ENCODE measurements around the gene DPT.

The DPT gene

DNA sequence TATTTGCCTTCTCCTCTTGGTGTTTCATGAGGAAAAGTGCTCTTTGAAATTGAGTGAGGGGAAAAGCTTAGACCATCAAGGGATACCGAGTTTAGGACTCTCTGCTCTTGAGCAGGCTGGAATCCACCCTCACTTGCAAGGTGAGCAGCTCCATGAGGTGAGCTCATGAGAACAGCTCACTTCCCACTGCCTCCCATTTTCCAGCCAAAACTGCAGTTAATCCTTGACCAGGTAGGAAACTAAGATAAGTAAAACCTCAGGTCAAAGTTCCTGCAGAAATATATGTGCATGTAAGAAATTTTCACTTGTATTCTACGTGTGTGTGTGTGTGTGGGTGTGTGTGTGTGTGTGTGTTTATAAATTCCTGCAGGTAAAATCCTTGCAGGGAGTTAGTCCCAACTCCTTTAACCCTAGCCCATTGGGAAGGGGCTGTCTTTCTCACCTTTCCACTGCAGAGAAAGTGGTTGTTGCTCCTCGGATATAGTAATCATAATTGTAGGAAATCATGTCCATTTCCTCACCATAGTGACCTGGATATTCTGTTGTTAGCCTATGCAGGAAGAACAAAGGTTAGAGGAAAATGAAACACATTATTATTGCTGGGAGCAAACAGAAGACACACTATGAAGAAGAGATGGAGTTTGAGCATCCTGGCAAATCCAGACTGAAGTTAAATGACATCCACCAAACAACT is 28.3 kb downstream of the DPT start:
- no peak for DNase-seq (ENCODE audit: low spot score)

DNA sequence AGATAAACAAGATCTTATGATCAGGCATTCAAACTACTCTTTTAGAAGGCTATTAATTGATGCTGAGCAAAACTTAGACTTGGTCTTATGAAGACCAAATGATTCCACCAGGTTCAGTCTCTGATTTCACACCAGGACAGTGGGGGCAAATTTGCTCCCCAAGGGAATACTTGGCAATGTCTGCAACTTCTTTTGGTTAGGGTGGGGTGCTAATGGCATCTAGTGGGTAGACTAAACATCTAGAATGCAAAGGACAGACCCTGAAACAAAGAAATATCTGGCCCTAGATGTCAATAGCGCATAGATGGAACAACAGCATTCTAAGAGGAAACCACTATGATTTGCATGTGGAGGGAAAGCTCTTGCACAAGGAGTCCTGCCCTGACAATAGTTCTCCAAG is 30.6 kb downstream of the DPT start:
- no peak for DNase-seq (ENCODE audit: low spot score)

DNA sequence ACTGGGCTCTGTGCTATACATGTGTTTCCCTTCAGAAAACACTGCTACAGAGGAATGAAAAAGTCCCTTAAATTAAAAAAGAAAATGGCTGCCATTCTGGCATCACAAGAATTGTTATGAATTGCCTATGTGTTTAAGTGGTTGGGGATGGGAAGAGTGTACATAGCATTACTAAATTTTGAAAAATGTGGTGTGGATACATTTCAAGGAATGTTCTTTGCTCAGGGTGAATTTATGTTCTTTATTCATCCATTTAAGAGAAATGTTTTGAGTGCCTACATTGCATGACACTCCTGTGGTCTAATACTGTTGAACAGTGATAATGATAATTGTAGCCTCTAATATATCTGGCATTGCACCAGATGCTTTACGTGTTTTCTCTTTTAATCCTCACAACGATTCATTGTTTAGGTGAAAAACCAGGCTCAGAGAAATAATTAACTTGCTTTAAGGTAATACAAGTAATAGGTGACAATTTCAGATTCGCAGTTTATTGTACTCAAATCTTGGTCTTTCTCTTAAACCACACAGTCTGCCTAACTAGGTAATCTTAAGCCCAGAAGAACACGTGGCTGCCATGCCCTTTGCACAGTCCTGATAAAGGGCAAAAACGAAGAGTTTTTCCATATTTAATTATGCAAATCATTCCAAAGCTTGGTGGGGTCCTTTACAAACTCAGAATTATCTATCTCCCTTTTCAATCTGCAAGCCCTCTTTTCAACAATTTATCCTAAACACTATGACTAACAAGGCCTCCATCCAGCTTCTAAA is 31.5 kb downstream of the DPT start:
- no peak for DNase-seq (ENCODE audit: low spot score)

DNA sequence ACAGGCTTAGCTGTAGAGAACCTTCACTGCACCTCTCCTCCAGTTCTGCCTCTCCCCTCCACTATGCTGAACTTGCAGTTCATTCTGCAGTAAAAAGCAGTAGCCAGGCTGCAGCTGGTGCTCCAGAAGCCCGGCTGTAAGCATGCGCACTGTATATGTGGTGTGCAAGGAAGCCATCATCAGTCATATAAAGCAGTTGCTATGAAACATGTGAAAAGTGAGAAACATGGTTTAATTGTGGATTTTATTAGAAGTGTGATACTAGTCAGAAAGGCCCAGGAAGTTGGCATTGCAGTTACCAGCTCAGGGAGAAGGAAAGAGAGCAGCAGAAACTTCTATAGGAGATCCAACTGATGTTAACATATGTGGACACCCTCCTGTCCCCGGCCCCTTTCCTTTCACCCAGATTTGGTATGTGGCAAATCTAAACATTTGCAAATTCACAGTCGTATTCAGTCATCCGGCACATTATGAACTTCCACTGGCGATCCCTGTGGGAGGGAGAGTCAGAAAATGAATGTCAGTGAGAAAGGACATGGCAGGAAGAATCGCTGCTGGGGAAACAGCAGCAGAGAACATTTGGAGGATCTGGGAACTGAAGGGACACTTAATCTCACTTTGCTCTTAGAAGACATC is 32.8 kb downstream of the DPT start:
- no peak for DNase-seq (ENCODE audit: low spot score)

DNA sequence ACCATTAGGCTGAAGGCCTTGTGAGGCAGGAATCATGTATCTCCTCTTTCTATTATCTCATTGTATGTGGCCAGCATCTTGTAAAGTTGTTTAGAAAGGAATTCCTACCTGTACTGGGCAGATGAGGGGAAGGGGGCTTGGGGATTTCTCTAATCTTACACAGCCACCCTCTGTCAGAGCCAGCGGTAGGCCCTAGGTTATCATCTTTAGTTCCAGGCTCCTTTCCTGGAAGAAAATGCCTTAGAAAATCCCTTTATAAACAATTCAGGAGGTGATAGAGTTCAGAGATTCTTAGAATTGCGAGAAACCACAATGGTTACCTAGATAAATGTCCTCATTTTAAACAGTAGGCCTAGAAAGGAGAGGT is 35.2 kb downstream of the DPT start:
- no peak for DNase-seq (ENCODE audit: low spot score)

DNA sequence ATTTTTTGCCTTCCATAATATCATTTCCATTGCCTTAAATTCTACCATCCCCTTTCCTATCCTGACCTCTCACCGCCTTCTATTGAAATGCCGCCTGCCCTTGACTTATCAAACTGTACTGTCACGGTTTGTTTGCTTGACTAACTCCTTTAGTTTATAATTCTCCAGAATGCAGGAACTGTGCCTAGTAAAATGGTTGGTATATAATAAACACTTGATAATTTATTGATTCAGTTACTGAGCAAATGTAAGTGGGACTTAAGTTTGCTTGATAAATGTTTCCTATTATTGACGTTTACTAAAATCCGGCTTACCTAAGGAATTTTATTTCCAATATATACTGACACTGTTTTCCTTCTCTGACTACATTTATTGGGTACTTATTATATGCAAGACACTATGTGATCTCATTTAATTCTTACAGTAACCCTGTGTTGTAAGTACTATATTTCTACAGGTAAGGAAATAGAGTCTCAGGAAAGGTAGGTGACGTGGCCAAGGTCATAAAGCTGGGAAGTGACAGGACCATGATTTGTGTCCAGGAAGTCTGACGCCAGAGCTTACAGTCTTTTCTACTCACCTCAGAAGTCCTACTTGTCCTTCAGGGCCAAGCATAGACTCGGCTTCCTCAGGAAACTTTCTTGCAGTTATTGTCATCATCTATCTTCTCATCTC is 35.7 kb downstream of the DPT start:
- DNase-seq (ENCODE audit: low spot score) = no peak

DNA sequence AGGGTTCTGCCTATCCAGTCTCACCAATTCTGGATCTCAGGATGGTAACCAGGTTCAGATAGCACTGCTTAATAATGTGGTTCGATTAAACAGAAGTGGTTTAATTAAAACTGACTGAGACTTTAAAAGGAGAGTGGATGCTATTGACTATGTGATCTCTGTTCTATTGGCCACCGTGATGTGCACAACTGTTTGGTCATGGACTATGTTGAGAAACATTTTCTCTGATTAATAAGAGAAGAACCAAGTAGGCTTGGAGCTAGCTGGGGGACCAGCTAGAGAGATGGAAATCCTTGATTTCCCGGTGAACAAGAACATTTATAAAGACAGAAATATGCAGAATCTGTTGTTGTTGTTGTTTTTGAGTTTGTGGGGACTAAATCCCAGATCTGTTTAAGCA is 36.5 kb downstream of the DPT start:
- DNase-seq (ENCODE audit: low spot score) = no peak

DNA sequence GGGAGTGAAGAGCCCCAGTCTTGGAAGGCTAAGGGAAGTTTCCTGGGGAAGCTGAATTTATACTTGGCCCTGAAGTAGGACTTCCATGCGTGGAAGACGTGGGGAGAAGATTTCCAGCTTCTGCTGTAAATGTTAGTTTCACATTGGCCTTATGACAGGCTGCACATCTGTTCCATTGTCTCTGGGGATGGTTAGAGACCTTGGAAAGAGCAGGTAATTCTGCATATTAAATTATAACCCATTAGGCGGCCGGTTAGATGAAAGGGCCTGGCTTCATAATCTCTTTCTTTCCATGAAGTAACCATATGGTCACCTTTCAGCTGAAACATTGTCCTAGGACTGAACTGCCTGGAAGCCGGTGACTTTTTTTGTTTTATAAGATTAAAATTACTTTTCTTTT is 37.5 kb downstream of the DPT start:
- DNase-seq (ENCODE audit: low spot score) = no peak

DNA sequence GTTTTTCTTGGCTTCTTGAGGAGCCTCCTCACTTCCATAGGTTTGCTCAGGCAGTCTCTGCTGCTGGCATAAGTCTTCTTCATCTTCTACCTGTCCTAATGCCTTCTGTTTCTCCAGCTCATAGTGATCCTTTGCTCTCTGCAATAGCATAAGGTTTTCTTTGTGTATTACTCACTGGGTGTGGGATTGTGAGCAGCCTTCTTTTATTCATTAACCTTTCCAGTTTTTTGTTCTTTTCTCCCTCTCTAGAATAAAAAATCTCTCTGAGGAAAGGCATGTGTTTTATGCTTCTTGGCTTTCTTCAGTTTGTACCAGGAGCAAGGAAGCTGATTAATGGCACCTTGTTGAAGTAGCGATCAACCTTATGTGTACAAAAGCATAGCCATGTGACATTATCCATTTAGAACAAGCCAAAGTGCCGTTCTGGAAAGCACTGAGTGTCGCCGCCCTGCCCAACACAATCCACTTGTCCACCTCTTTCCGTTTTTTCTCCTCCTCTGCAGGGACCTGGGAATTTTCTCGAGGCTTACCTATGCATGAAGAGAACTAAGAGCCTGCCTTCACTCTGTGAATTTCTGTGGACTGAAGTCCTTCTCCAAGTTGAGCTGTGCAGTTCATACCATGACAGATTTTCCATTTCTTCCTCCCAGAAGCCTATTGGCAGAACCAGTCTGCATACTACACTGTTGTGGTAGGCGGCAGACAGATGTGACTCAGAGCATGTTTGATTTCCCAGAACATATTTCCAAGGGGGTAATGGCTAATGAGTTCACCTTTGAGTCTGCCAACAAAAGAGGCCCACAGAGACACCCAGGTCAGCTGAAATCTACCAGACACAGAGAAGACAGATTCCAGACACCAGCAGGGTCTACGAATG is 39.0 kb downstream of the DPT start:
- DNase-seq (ENCODE audit: low spot score) = no peak

DNA sequence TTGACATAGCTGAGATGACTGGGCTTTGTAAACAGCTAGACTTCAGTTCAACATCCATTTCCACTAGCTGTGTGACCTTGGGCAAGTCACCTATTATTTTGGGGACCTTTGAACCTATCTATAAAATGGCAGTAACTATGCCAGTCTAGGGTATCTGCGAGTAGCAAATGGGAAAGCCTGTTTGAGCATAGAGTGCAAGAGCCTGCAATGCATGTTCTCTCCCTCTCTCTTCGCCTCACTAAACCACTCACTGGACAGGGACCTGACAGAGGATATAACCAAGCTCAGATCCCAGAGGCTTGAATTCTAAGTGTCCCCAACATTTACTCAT is 39.7 kb downstream of the DPT start:
- DNase-seq (ENCODE audit: low spot score) = no peak

DNA sequence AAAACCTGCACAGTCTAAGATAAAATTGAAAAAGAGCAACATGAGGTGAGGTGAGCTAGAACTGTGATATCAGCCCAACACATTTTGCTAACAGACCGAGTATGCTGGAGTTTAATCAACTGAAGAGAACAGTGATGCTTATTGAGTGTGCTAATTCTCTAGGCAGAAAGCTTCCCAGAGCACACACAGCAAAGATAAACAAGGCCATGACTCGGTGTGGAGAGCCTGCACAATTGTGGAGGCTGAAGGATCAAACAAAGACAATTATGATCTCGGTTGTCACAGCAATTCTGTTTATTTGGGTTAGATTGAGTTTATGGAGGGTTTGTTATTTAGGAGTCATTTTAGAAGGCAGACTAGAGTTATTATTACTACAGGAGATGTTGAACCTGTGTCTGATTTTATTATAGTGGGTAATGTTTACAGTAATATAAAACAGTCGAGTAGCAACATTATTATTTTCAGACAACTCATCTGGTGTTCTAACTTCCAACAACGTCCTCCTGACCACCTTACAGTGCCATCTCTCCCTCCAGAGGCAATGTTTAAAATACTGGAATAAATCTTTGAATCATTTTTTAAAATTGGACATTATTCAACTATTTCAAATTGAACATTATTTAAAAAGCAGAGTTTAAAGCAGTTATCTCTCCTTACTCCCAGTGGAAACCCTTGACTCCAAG is 40.2 kb downstream of the DPT start:
- no peak for DNase-seq (ENCODE audit: low spot score)

DNA sequence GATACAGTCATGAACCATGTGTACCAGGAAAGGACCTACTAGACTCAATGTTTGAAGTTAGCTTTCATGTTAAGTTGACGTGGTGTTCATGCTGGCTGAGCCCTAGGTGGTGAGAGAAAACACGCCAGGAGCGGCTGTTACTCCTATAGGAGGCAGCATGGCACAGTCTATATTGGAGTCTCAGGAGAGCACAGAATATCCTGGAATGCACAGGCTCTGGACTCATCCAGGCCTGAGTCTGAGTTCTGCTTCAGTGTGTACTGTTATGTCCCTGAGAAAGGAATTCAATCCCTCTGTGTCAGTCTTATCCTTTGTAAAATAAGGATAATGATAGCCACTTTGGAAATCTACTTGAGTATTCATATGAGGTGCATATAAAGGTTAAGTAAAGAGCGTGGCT is 41.2 kb downstream of the DPT start:
- DNase-seq (ENCODE audit: low spot score) = no peak

DNA sequence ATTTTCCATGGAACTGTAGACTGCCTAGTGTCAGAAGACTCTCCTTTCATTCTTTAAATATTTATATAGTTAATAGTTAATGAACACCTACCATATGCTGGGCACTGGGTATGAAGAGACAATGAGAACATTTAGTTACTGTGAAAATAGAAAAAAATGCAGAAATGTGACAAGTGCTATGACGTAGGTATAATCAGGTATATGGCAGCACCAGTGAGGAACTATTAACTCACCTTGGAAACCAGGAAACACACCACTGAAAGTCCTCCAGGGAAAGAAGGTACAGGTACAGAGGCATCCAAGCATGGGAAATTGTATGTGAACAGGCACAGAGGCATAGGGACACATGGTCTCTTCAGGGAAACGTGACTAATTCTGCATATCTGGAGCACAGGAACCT is 42.3 kb downstream of the DPT start:
- DNase-seq (ENCODE audit: low spot score) = no peak

DNA sequence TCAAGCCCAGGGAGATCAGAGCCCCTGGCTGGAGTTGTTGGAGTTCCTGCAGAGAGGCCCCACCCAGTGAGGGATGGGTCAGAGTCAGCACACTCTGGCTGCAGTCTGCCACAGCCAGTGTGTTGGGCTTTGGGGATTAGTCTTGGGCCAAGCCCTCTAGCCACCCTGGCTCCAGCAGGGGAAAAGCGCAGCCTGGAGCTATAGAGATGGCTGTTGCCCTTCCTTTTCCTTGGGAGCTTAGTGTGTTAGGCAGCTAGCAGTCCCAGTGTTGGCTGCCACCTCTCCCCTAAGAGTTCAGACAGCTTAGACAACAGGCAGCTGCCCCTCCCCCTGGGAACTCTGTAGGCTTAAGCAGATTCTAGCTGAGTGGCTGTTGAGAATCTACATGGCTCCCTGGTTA is 45.1 kb downstream of the DPT start:
- DNase-seq (ENCODE audit: low spot score) = no peak

DNA sequence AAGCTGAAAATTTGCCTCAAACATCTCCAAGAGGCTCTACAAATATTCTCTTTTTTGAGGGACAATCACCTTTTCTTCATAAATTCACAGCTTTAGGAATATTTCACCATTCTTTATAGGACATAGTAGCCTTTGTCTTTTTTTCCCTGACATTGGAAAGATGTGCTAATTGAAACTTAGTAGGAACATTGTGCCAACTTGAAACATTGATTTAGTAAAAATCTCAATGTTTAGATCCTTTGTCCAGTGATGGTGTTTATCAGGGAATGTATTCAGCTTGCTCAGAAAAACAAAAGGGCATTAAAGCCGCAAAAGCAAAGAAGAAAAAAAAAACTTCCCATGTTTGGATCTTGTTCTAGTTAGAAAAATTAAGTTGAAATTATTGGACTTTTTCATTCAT is 52.1 kb downstream of the DPT start:
- DNase-seq (ENCODE audit: low spot score) = no peak

DNA sequence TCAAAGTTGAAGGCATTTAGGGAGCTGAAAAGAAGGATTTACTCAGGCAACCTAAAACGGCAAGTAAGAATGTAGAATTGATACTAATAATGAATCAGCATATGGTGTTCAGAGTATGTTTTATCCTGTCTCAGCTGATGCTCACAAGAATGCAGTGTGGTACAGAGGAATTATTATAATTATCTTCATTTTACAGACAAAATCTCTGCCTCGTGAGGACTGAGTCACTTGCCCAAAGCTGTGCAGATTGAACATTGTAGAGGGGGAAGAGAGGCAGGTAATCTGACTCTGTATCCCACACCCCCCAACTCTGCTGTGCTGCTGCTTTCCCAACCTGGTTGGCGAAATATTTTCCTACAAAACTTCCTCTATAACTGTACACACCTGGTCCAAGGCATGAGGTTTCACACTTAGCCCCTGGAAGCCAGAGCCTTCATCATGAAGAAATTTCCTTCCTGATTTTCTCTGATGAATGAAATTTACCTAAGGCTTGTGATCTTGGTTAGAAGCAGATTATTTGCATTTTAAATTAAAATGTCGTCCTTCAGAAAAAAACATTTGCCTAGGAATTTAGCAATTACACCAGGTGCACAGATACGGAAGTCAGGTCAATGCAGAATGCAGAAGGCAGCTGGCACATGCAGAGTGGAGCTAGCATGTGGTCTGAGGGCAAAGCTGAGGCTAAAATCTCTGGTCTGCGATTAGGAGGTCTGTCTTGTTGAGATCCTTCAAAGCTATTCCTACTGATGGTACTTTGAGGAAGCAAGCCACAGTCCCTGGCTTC is 52.8 kb downstream of the DPT start:
- no peak for DNase-seq (ENCODE audit: low spot score)

DNA sequence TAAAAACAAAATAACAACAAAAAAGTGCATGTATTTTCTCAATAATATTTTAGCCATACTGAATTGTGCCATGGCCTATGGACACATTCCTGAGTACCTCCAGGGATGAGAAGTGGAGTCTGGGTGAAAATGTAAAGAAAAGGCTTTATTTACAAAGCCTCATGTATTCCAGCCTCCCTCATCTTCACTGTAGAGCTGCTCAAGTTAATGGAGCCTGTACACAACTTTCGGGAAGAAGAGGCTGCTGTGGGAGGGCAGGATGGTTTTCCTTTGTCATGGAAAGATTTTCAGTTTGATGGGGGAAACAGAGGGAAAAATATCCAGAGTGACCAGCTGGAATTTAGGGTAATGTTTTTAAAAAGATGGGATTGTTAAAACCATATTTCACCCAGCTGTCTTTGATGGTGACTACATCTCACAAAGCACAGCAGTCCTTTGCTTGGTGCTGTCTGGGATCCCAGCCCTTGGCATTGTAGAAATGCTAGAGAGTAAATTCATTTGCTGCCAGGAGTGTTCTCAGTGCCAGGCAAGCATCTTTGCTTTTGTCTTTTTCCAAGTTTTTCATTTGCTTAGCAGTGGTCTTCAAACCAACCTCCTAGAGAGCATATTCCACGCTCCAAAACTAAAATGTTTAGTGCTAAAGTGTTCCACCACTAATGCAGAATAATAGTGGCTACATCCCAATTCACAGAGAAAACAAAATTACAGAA is 54.9 kb downstream of the DPT start:
- no peak for DNase-seq (ENCODE audit: low spot score)

DNA sequence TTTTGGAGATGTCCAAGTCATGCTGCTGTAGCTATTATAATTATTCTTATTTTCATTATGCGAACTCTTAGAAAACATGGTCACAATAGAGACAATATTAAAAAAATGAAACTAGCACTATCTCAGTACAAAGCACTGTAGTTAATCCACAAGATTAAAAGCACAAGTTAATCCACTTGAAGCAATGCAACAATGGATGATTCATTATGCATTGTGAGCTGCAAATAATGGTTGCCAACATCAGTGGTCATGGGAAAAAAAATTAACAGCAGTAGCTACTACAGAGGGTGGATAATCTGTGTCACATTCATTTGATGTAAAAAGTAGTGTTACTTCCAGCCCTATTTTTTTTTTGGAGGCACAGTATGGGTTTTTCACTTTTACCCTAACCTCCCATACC is 56.7 kb downstream of the DPT start:
- no peak for DNase-seq (ENCODE audit: low spot score)

DNA sequence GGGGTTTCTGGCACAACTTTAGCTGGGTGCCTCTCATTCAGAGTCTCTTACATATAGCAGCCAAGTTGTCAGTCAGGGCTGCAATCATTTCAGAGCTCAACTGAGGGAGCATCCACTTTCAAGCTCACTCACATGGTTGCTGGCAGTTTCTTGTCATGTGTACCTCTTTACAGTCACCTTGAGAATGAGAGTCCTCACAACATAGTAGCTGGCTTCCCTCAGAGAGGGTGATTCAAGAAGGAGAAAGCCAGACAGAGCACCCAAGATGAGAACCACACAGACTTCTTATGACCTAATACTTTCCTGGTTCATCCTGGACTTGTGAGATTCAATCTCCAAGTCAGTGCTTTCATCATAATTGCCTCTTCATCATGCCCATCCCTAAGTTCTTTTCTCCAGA is 57.2 kb downstream of the DPT start:
- no peak for DNase-seq (ENCODE audit: low spot score)

DNA sequence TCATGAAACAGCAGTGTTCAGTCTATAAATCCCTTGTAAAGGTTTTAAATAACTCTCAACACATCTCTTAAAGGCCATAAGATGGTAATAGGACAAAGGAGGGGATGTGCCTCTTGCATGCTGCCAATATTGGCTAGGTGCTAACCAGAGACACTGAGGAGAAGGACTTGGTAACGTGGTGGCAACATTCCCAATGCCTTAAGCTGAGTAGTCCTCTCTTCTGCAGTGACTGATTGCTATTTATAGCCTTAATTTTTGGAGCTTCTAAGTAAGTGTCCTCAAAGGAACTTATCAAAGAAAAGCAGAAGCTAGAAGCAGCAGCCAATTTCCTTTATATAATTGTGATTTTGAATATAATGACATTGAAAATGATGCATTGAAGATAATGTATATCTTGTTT is 63.0 kb downstream of the DPT start:
- no peak for DNase-seq (ENCODE audit: low spot score)
